HepG2 (cell line): ENCODE data around the gene TMEM87B. TPM values are rescaled to one million over a fixed set of nuclear protein-coding genes. Genes with fewer than 3 reads are reported as not detected.

Source experiments
- ATAD3A ChIP-seq: sonication (generic); formaldehyde crosslinking; IDR thresholded peaks from 2 replicates; pipeline ENCODE4 v1.4.0; 2020; ENCODE audit warnings: missing genetic modification reagents
- ATF4 ChIP-seq, 2 experiments: fragments of 450-650 bp in 1 of 2; sonication (generic) in 1 of 2; formaldehyde crosslinking; IDR thresholded peaks; 2 replicates each; pipeline versions ENCODE4 v1.5.0 to v1.8.0; 2020 to 2022; ENCODE audit warnings: mild to moderate bottlenecking in 1 of 2, missing genetic modification reagents in 1 of 2
- CREB1 ChIP-seq, 2 experiments: fragments of 450-650 bp in 1 of 2; IDR thresholded peaks; 2 replicates each; pipeline ENCODE4 v1.6.1; 2016 to 2017; ENCODE audit warnings: control low read depth in 1 of 2, mild to moderate bottlenecking in 1 of 2, missing compliant biosample characterization in 1 of 2, missing genetic modification characterization in 1 of 2
- CTCF ChIP-seq: sonication (generic); formaldehyde crosslinking; IDR thresholded peaks from 2 replicates; pipeline ENCODE4 v1.5.0; 2020; ENCODE audit warnings: mild to moderate bottlenecking, missing genetic modification reagents, moderate library complexity
- FOXA1 ChIP-seq, 2 experiments: fragments of 450-650 bp in 1 of 2; sonication (generic) in 1 of 2; formaldehyde crosslinking in 1 of 2; IDR thresholded peaks; 2 replicates each; pipeline versions ENCODE4 v1.4.0 to v1.6.1; 2016 to 2020; ENCODE audit warnings: missing genetic modification reagents in 1 of 2
- MXD1 ChIP-seq: sonication (generic); formaldehyde crosslinking; IDR thresholded peaks from 2 replicates; pipeline ENCODE4 v1.4.0; 2020; ENCODE audit warnings: mild to moderate bottlenecking, missing genetic modification reagents
- NFAT5 ChIP-seq: sonication (generic); formaldehyde crosslinking; IDR thresholded peaks from 2 replicates; pipeline ENCODE4 v1.4.0; 2020; ENCODE audit warnings: missing genetic modification reagents
- NR2C2 ChIP-seq: sonication (generic); formaldehyde crosslinking; IDR thresholded peaks from 2 replicates; pipeline ENCODE4 v1.4.0; 2020; ENCODE audit warnings: missing genetic modification reagents, mild to moderate bottlenecking, moderate library complexity, borderline replicate concordance
- PRPF4 ChIP-seq: fragments of 200-400 bp; formaldehyde crosslinking; IDR thresholded peaks from 2 replicates; pipeline ENCODE4 v1.6.1; 2016; ENCODE audit warnings: low read length, low read depth; ENCODE audit not compliant: poor library complexity, severe bottlenecking
- REST ChIP-seq, 2 experiments: IDR thresholded peaks; 2 replicates each; pipeline ENCODE4 v1.6.1; 2011 to 2012; ENCODE audit warnings: low read length in 2 of 2, borderline replicate concordance in 1 of 2, low read depth in 1 of 2, mild to moderate bottlenecking in 1 of 2, moderate library complexity in 1 of 2
- SMARCC2 ChIP-seq: fragments of 450-650 bp; IDR thresholded peaks from 2 replicates; pipeline ENCODE4 v1.6.1; 2017; ENCODE audit warnings: antibody characterized with exemption, mild to moderate bottlenecking
- ZFP36 ChIP-seq: fragments of 150-350 bp; IDR thresholded peaks from 2 replicates; pipeline ENCODE4 v1.6.1; 2018; ENCODE audit warnings: borderline replicate concordance, low read length, low read depth; ENCODE audit not compliant: partially characterized antibody
- ZNF10 ChIP-seq: sonication (generic); formaldehyde crosslinking; IDR thresholded peaks from 2 replicates; pipeline ENCODE4 v1.4.0; 2020; ENCODE audit warnings: mild to moderate bottlenecking, low read depth, missing genetic modification reagents, borderline replicate concordance
- ZNF230 ChIP-seq: sonication (generic); formaldehyde crosslinking; IDR thresholded peaks from 2 replicates; pipeline ENCODE4 v1.4.0; 2020; ENCODE audit warnings: mild to moderate bottlenecking, missing genetic modification reagents
- polyA plus RNA-seq, 8 experiments: library from polyadenylated mRNA; depleted of rRNA in 3 of 8; stranded (reverse) in 7 of 8; unstranded in 1 of 8; fragments of >200 nt; fragmentation: Illumina TruSeq in 4 of 8; extraction: Trizol in 4 of 8; gene quantifications; 2 replicates each; pipeline versions ENCODE4 v1.2.1 to v1.2.3, GENCODE V29; 2011 to 2016; ENCODE audit warnings: low read depth in 4 of 8, missing spikeins in 1 of 8, mixed read lengths in 1 of 8; ENCODE audit not compliant: insufficient read depth in 1 of 8
- total RNA-seq, 5 experiments: library from RNA; depleted of rRNA; stranded (reverse); fragments of >200 nt; fragmentation: Illumina TruSeq; extraction: Trizol; gene quantifications; 2 replicates each; pipeline ENCODE4 v1.2.3, GENCODE V29; 2016; ENCODE audit warnings: low read depth in 1 of 5

TMEM87B gene
- total and polyA plus RNA-seq, 2 of the 13 experiments (the other 11 are each of a cell fraction or from before 2014, with no cell fraction given): 15.1 to 16.2 TPM

- TF ChIP-seq NFAT5: no peak
- TF ChIP-seq ATAD3A (CRISPR knock-in tag): no peak
- no peak for TF ChIP-seq PRPF4
- peak; percentile 74 for TF ChIP-seq NR2C2
- TF ChIP-seq ATF4 (CRISPR knock-in tag; IDR thresholded peaks at IDR 0.05): 0 out of 4 replicates have a peak, but pooled peaks of 1 of the 2 experiments have one; percentile 24
- TF ChIP-seq MXD1 (CRISPR knock-in tag): no peak
- TF ChIP-seq REST (IDR thresholded peaks at IDR 0.05; ENCODE audit: borderline replicate concordance in 1 of 2, low read depth in 1 of 2, low read length in 2 of 2): no peak
- no peak for TF ChIP-seq CTCF (CRISPR knock-in tag)
- no peak for TF ChIP-seq ZNF230 (CRISPR knock-in tag)
- TF ChIP-seq ZNF10: no peak
- TF ChIP-seq ZFP36: no peak
- no peak for TF ChIP-seq CREB1 (IDR thresholded peaks at IDR 0.05)
- no peak for TF ChIP-seq CREB1 (CRISPR knock-in tag; IDR thresholded peaks at IDR 0.05)
- no peak for TF ChIP-seq SMARCC2
- no peak for TF ChIP-seq FOXA1 (IDR thresholded peaks at IDR 0.05)
- TF ChIP-seq FOXA1 (CRISPR knock-in tag; IDR thresholded peaks at IDR 0.05): no peak
These were observed 29.8 kb downstream of the TMEM87B start (continued) for GRCh38 chr2:112084689-112085374.
